DMS153 (cell line): ENCODE measurements around the gene PTTG1.

ENCODE experiments used
- DNase-seq: peaks from one replicate; lab custom pipeline; 2025; lab: John Stamatoyannopoulos, UW

Gene PTTG1

GRCh38 chr5:160453751-160454150 is 32.1 kb downstream of the PTTG1 start:
- no peak for DNase-seq

GRCh38 chr5:160455600-160455999 is 33.9 kb downstream of the PTTG1 start:
- DNase-seq, result no peak

GRCh38 chr5:160456480-160457177 is 35.0 kb downstream of the PTTG1 start:
- no peak for DNase-seq

- DNase-seq, result no peak
Observed at GRCh38 chr5:160457252-160457651, 35.6 kb downstream of the PTTG1 start.

GRCh38 chr5:160458806-160459800 is 37.4 kb downstream of the PTTG1 start:
- DNase-seq, result no peak

GRCh38 chr5:160460377-160461049 is 38.9 kb downstream of the PTTG1 start:
- DNase-seq, result no peak

- DNase-seq, result no peak
Observed at GRCh38 chr5:160461378-160461777, 39.7 kb downstream of the PTTG1 start.

GRCh38 chr5:160462167-160462566 is 40.5 kb downstream of the PTTG1 start:
- no peak for DNase-seq

- DNase-seq, result no peak
Observed at GRCh38 chr5:160463227-160463626, 41.6 kb downstream of the PTTG1 start.

GRCh38 chr5:160463740-160464465 is 42.2 kb downstream of the PTTG1 start:
- DNase-seq, result no peak

GRCh38 chr5:160464466-160464797 is 42.8 kb downstream of the PTTG1 start:
- DNase-seq, result no peak

- DNase-seq, result no peak
Observed at GRCh38 chr5:160466116-160466515, 44.5 kb downstream of the PTTG1 start.

GRCh38 chr5:160466889-160467554 is 45.4 kb downstream of the PTTG1 start:
- no peak for DNase-seq

GRCh38 chr5:160467555-160468362 is 46.1 kb downstream of the PTTG1 start:
- no peak for DNase-seq

- DNase-seq, result no peak
Observed at GRCh38 chr5:160468363-160468975, 46.8 kb downstream of the PTTG1 start.

- DNase-seq, result no peak
Observed at GRCh38 chr5:160469156-160470144, 47.8 kb downstream of the PTTG1 start.

GRCh38 chr5:160470437-160471361 is 49.0 kb downstream of the PTTG1 start:
- DNase-seq, result no peak

GRCh38 chr5:160471761-160472160 is 50.1 kb downstream of the PTTG1 start:
- DNase-seq, result no peak
